ENCODE results near the gene MDK. TPM values are rescaled to one million over a fixed set of nuclear protein-coding genes. Genes with fewer than 3 reads are reported as not detected.

MDK gene
- total RNA-seq, 2 donors from 2014 or later, result 644 to 1,502 TPM

- no peaks in the 10 kb centered on the region for H3K9me3 ChIP-seq (ENCODE audit: control insufficient read depth, low read length)
- peak overlapping the region; percentile 4 for H3K27ac Mint-ChIP-seq
- H3K4me3 Mint-ChIP-seq, result no peak overlapping the region
- no peaks in the 10 kb centered on the region for H3K9me3 Mint-ChIP-seq
- 79 to 89% methylated on average over 2 to 3 of the region's 3 CpGs for WGBS, 2 experiments (ENCODE audit: insufficient coverage in 1 of 2, insufficient read length in 1 of 2)
- H3K4me1 ChIP-seq (ENCODE audit: control insufficient read depth, insufficient read depth, low read length), result peaks cover 18% of the 10 kb centered on the region
- no peak overlapping the region for H3K9ac ChIP-seq (ENCODE audit: extremely low read depth, low read length, poor library complexity, severe bottlenecking)
- no peaks in the 10 kb centered on the region for H3K36me3 ChIP-seq (ENCODE audit: control insufficient read depth, insufficient read depth, low read length)
- peaks cover 17% of the 10 kb centered on the region for H3K27me3 ChIP-seq (ENCODE audit: control insufficient read depth, insufficient read depth, low read length, poor library complexity, severe bottlenecking)
- peaks cover 36% of the 10 kb centered on the region for H3K27me3 Mint-ChIP-seq (ENCODE audit: insufficient read depth)
- no peaks in the 10 kb centered on the region for H3K36me3 Mint-ChIP-seq (ENCODE audit: low read depth)
- TF ChIP-seq CTCF (conservative IDR thresholded peaks at IDR 0.05), result no peak
- DNase-seq, result peak; percentile 54
- no peak overlapping the region for H3K27ac ChIP-seq (ENCODE audit: low read depth, low read length)
- H3K4me3 ChIP-seq (ENCODE audit: low read length), result no peak overlapping the region
- H3K4me1 Mint-ChIP-seq, result peaks cover 55% of the 10 kb centered on the region
Observed at GRCh38 chr11:46343520-46343919, 37.9 kb upstream of the MDK start.

- Mint-ChIP-seq H3K27me3 (ENCODE audit: insufficient read depth) (peaks cover 32% of the 10 kb centered on the region), H3K4me1 (peaks cover 53% of the 10 kb centered on the region), H3K36me3 (ENCODE audit: low read depth) (no peaks in the 10 kb centered on the region), H3K9me3 (no peaks in the 10 kb centered on the region), H3K4me3 (peak overlapping the region; percentile 14), H3K27ac (no peak overlapping the region)
- H3K27me3 ChIP-seq (ENCODE audit: control insufficient read depth, insufficient read depth, low read length, poor library complexity, severe bottlenecking), result peaks cover 17% of the 10 kb centered on the region
- no peaks in the 10 kb centered on the region for H3K9me3 ChIP-seq (ENCODE audit: control insufficient read depth, low read length)
- TF ChIP-seq CTCF (conservative IDR thresholded peaks at IDR 0.05), result peak; percentile 44
- H3K4me3 ChIP-seq (ENCODE audit: low read length), result no peak overlapping the region
- H3K27ac ChIP-seq (ENCODE audit: low read depth, low read length), result no peak overlapping the region
- no peak overlapping the region for H3K9ac ChIP-seq (ENCODE audit: extremely low read depth, low read length, poor library complexity, severe bottlenecking)
- no peaks in the 10 kb centered on the region for H3K36me3 ChIP-seq (ENCODE audit: control insufficient read depth, insufficient read depth, low read length)
- DNase-seq, result peak; percentile 82
- 71 to 80% methylated on average over 10 to 20 of the region's 20 CpGs for WGBS, 2 experiments (ENCODE audit: insufficient coverage in 1 of 2, insufficient read length in 1 of 2)
- peaks cover 16% of the 10 kb centered on the region for H3K4me1 ChIP-seq (ENCODE audit: control insufficient read depth, insufficient read depth, low read length)
Observed at GRCh38 chr11:46345131-46345597, 36.3 kb upstream of the MDK start.

GRCh38 chr11:46345881-46346484, 35.5 kb upstream of the MDK start:
- Mint-ChIP-seq H3K27me3 (ENCODE audit: insufficient read depth) (peaks cover 27% of the 10 kb centered on the region), H3K27ac (no peak overlapping the region), H3K9me3 (no peaks in the 10 kb centered on the region), H3K4me3 (peak overlapping the region; percentile 69), H3K4me1 (peaks cover 55% of the 10 kb centered on the region), H3K36me3 (ENCODE audit: low read depth) (no peaks in the 10 kb centered on the region)
- Histone ChIP-seq H3K4me3 (ENCODE audit: low read length) (no peak overlapping the region), H3K36me3 (ENCODE audit: control insufficient read depth, insufficient read depth, low read length) (no peaks in the 10 kb centered on the region), H3K9ac (ENCODE audit: extremely low read depth, low read length, poor library complexity, severe bottlenecking) (no peak overlapping the region), H3K27me3 (ENCODE audit: control insufficient read depth, insufficient read depth, low read length, poor library complexity, severe bottlenecking) (peaks cover 17% of the 10 kb centered on the region), H3K9me3 (ENCODE audit: control insufficient read depth, low read length) (no peaks in the 10 kb centered on the region), H3K27ac (ENCODE audit: low read depth, low read length) (no peak overlapping the region), H3K4me1 (ENCODE audit: control insufficient read depth, insufficient read depth, low read length) (peaks cover 16% of the 10 kb centered on the region)
- WGBS, 2 experiments (ENCODE audit: insufficient coverage in 1 of 2, insufficient read length in 1 of 2), result 91 to 100% methylated on average over 4 to 10 of the region's 10 CpGs
- no peak for TF ChIP-seq CTCF (conservative IDR thresholded peaks at IDR 0.05)
- no peak for DNase-seq

Measured in endodermal cell (in vitro differentiated cells).